Spleen (tissue), 7 donors: ENCODE results near the gene BRD4.

Experiments used
- CTCF ChIP-seq, 11 experiments: fragments of 200-600 bp in 7 of 11; fragments of 450-650 bp in 4 of 11; sonication (generic) in 4 of 11; IDR thresholded peaks in 8 of 11; conservative IDR thresholded peaks in 3 of 11; 1 replicate in 7 of 11; 2 replicates in 4 of 11; pipeline versions ENCODE4 v1.4.0 to v1.8.0; 2016 to 2021; ENCODE audit warnings: antibody characterized with exemption in 11 of 11, inconsistent platforms in 4 of 11, mild to moderate bottlenecking in 1 of 11
- POLR2A ChIP-seq, 3 donors: fragments of 450-650 bp; IDR thresholded peaks; one replicate each; pipeline ENCODE4 v1.5.1; 2017; ENCODE audit warnings: antibody characterized with exemption in 3 of 3, mild to moderate bottlenecking in 1 of 3
- POLR2AphosphoS5 ChIP-seq, 3 donors: sonication (generic); formaldehyde crosslinking; IDR thresholded peaks; one replicate each; pipeline ENCODE4 v1.5.1; 2017; ENCODE audit warnings: antibody characterized with exemption in 3 of 3
- donor health status: DM: no; HTN: no; CAD: no; lungs with moderate emphysema.
- donor health status: DM: no; HTN: no; CAD: no.
- donor health status: DM: no; HTN: no; CAD: no.

- no peak for TF ChIP-seq POLR2A (IDR thresholded peaks at IDR 0.05)
- TF ChIP-seq POLR2AphosphoS5 (IDR thresholded peaks at IDR 0.05), result peak in 2 of 3 donors; percentile 17 to 63
- TF ChIP-seq CTCF (IDR thresholded peaks at IDR 0.05 in 8 of 11, conservative IDR thresholded peaks at IDR 0.05 in 3 of 11), result no peak
These were observed 32.5 kb downstream of the BRD4 start for GRCh38 chr19:15299568-15300409.
